GM21529 (cell line): ENCODE data around the gene PSMC3IP.
"Not testable (repeated sequence)": the region's sequence is repeated elsewhere in the genome, so short reads cannot be mapped to it uniquely, and the experiment has no call there.

Experiments used
- ATAC-seq: cut with Tn5 transposase; IDR thresholded peaks from one replicate; pipeline ENCODE4 v1.9.1; 2021; ENCODE audit not compliant: unreplicated experiment

PSMC3IP gene

GRCh38 chr17:42577532-42578281, at the start of gene PSMC3IP:
TSS of gene PSMC3IP (minus strand) at chr17:42577729. CDS start at chr17:42577686, 43 bp downstream.
- ATAC-seq: peak; percentile 69

GRCh38 chr17:42623732-42624596, 46.4 kb upstream of the PSMC3IP start:
- ATAC-seq: no peak

GRCh38 chr17:42623271-42623670, 45.7 kb upstream of the PSMC3IP start:
- ATAC-seq: no peak

- ATAC-seq: not testable (repeated sequence)
Measured at GRCh38 chr17:42621987-42622386, 44.5 kb upstream of the PSMC3IP start.

GRCh38 chr17:42618442-42619150, 41.1 kb upstream of the PSMC3IP start:
- peak; percentile 79 for ATAC-seq

- peak; percentile 17 for ATAC-seq
Measured at GRCh38 chr17:42617956-42618431, 40.5 kb upstream of the PSMC3IP start.

GRCh38 chr17:42613699-42614295, 36.3 kb upstream of the PSMC3IP start:
- no peak for ATAC-seq

- no peak for ATAC-seq
Measured at GRCh38 chr17:42612013-42612412, 34.5 kb upstream of the PSMC3IP start.

GRCh38 chr17:42609814-42610801, 32.6 kb upstream of the PSMC3IP start:
- ATAC-seq: peak; percentile 9

- ATAC-seq: peak; percentile 77
Measured at GRCh38 chr17:42609182-42609813, 31.8 kb upstream of the PSMC3IP start, which contains the start of the genes RETREG3 and TUBG1. TSS of gene RETREG3 (minus strand) at chr17:42609374. CDS start at chr17:42609324, 50 bp downstream. TSS of gene TUBG1 (plus strand) at chr17:42609683. CDS start at chr17:42609738, 55 bp downstream.

- ATAC-seq: peak; percentile 42
Measured at GRCh38 chr17:42608305-42609181, 31.0 kb upstream of the PSMC3IP start.

- no peak for ATAC-seq
Measured at GRCh38 chr17:42607769-42608168, 30.2 kb upstream of the PSMC3IP start.

- no peak for ATAC-seq
Measured at GRCh38 chr17:42603318-42603717, 25.8 kb upstream of the PSMC3IP start.

GRCh38 chr17:42598905-42599304, 21.4 kb upstream of the PSMC3IP start:
- ATAC-seq: no peak

GRCh38 chr17:42596386-42596785, 18.9 kb upstream of the PSMC3IP start:
- no peak for ATAC-seq

- ATAC-seq: no peak
Measured at GRCh38 chr17:42591411-42591810, 13.9 kb upstream of the PSMC3IP start.

GRCh38 chr17:42590886-42591285, 13.4 kb upstream of the PSMC3IP start:
- no peak for ATAC-seq
